ENCODE data around the gene ADAMTS1. TPM values are rescaled to one million over a fixed set of nuclear protein-coding genes. Genes with fewer than 3 reads are reported as not detected.

Gene ADAMTS1
- total RNA-seq, 4 donors from 2014 or later = 23.7 to 43.8 (median 33.1) TPM

DNA sequence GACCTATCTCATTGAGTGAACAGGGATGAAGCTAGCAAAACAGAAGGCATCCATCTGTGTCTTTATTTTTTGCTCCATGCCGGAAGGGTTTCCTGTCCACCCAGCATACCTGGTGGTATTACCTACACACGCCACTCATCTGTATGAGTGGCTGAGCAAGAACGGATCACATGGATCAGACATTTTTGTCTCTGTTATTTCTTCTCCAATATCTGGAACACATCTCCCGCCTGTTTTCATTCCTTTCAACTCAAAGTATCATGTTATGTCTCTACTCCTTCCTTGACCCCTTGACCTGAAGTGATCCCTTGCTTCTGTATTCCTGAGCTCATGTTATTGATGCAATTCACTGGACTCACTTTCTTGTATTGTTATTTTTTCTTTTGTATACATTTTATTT, 24.7 kb downstream of the ADAMTS1 start:
- TF ChIP-seq CTCF (IDR thresholded peaks at IDR 0.05 in 4 of 5, conservative IDR thresholded peaks at IDR 0.05 in 1 of 5) = no peak
- no peak for TF ChIP-seq POLR2A (IDR thresholded peaks at IDR 0.05)
- no peak for ATAC-seq
- Histone ChIP-seq H3K9me3 (no peaks in the 10 kb centered on the region), H3K27me3 (no peaks in the 10 kb centered on the region), H3K4me3 (no peak overlapping the region), H3K4me1 (peaks cover 4 to 5% of the 10 kb centered on the region in 2 donors), H3K36me3 (no peaks in the 10 kb centered on the region), H3K27ac (no peak overlapping the region)
- intact Hi-C loops (cut with DNase I; ENCODE audit: low total_unique reads) (no loop called here), in situ Hi-C loops (cut with MboI; ENCODE audit: low sequenced_read_pairs in 4 of 4) (no loop called here)
- no peak for DNase-seq

DNA sequence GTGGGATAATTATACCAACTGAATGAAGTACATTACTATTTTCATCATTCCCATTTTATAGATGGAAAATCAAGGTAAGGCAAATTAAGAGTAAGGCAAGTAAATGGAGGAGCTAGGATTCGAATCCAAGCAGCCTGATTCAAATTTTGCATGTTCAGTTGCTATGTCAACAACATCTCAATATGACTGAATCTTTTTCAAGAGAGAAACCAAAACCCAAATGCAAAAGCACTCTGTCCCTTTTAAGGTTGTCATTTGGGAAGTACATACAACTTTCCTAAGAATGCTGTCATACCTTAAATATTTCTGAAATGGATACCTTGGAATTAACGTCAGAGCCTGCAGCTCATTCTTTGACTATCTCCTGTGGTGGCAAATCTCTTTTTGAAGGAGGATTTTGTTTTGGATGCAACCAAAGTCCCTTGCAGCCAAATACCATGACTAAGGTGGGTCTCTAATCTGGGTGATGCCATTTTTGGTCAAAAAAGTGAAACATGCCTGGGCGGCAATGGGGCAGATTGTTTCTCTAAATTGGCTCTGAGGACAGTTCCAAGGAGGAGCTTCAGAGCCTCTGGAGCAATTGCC, 25.4 kb downstream of the ADAMTS1 start:
- no peak for ATAC-seq
- no peaks in the 10 kb centered on the region for H3K36me3 ChIP-seq
- no peaks in the 10 kb centered on the region for H3K27me3 ChIP-seq
- TF ChIP-seq CTCF (IDR thresholded peaks at IDR 0.05 in 4 of 5, conservative IDR thresholded peaks at IDR 0.05 in 1 of 5) = no peak
- TF ChIP-seq POLR2A (IDR thresholded peaks at IDR 0.05) = no peak
- no peak overlapping the region for H3K4me3 ChIP-seq
- DNase-seq = no peak
- intact Hi-C loops (cut with DNase I; ENCODE audit: low total_unique reads) (no loop called here), in situ Hi-C loops (cut with MboI; ENCODE audit: low sequenced_read_pairs in 4 of 4) (no loop called here)
- no peak overlapping the region for H3K27ac ChIP-seq
- H3K9me3 ChIP-seq = no peaks in the 10 kb centered on the region
- H3K4me1 ChIP-seq = peaks cover 9 to 11% of the 10 kb centered on the region in 2 donors

DNA sequence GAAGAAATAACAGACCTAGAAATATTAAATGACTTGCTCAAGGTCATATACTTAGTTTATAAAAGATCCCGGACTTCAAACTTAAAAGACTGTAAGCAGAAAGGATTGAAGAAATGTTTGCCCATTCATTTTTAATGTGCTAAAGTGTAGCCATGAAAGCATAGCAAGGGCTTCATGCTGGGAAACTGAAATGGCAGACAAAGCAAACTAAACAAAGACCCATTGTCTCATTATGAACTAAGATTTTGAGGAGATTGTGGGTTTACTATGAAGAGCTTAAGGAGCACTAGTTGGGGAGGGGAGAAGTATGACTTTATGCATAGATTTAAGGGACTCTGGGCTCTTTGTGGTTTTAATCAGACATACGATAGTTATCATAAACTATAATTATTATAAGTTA, 26.3 kb downstream of the ADAMTS1 start:
- peaks cover 9 to 11% of the 10 kb centered on the region in 2 donors for H3K4me1 ChIP-seq
- TF ChIP-seq CTCF (IDR thresholded peaks at IDR 0.05 in 4 of 5, conservative IDR thresholded peaks at IDR 0.05 in 1 of 5) = no peak
- no peak for TF ChIP-seq POLR2A (IDR thresholded peaks at IDR 0.05)
- in situ Hi-C loops (cut with MboI; ENCODE audit: low sequenced_read_pairs in 4 of 4) (no loop called here), intact Hi-C loops (cut with DNase I; ENCODE audit: low total_unique reads) (no loop called here)
- no peak overlapping the region for H3K4me3 ChIP-seq
- H3K36me3 ChIP-seq = no peaks in the 10 kb centered on the region
- ATAC-seq (no peak), DNase-seq (no peak)
- no peaks in the 10 kb centered on the region for H3K27me3 ChIP-seq
- no peak overlapping the region for H3K27ac ChIP-seq
- H3K9me3 ChIP-seq = no peaks in the 10 kb centered on the region

- Histone ChIP-seq H3K4me3 (peak overlapping the region in 2 of 4 donors; percentile 18 to 42), H3K27ac (peak overlapping the region; percentile 32 to 70 (median 60)), H3K36me3 (no peaks in the 10 kb centered on the region), H3K4me1 (peaks cover 9 to 11% of the 10 kb centered on the region in 2 donors), H3K27me3 (no peaks in the 10 kb centered on the region), H3K9me3 (no peaks in the 10 kb centered on the region)
- no peak for ATAC-seq
- in situ Hi-C loops (cut with MboI; ENCODE audit: low sequenced_read_pairs in 4 of 4) (no loop called here), intact Hi-C loops (cut with DNase I; ENCODE audit: low total_unique reads) (no loop called here)
- TF ChIP-seq POLR2A (IDR thresholded peaks at IDR 0.05) = no peak
- DNase-seq = no peak
These were observed 30.0 kb downstream of the ADAMTS1 start for GRCh38 chr21:26815197-26815596.

- Histone ChIP-seq H3K4me3 (no peak overlapping the region), H3K9me3 (no peaks in the 10 kb centered on the region), H3K27ac (no peak overlapping the region), H3K36me3 (no peaks in the 10 kb centered on the region), H3K4me1 (peaks cover 9 to 11% of the 10 kb centered on the region in 2 donors), H3K27me3 (no peaks in the 10 kb centered on the region)
- TF ChIP-seq POLR2A (IDR thresholded peaks at IDR 0.05) (no peak), CTCF (IDR thresholded peaks at IDR 0.05 in 4 of 5, conservative IDR thresholded peaks at IDR 0.05 in 1 of 5) (no peak)
- no peak for DNase-seq
- intact Hi-C loops (cut with DNase I; ENCODE audit: low total_unique reads) (no loop called here), in situ Hi-C loops (cut with MboI; ENCODE audit: low sequenced_read_pairs in 4 of 4) (no loop called here)
- no peak for ATAC-seq
These were observed 30.8 kb downstream of the ADAMTS1 start for GRCh38 chr21:26814386-26814785.
